ES-I3 (cell line): ENCODE results near the gene RDH11.

Experiments
- H3K36me3 ChIP-seq: 2 replicates; pipeline ENCODE4 v1.6.1; 2013; ENCODE audit warnings: mild to moderate bottlenecking, low read length, control low read depth, moderate library complexity; ENCODE audit not compliant: insufficient read depth
- H3K4me1 ChIP-seq: 2 replicates; pipeline ENCODE4 v1.6.1; 2013; ENCODE audit warnings: mild to moderate bottlenecking, control low read depth, low read length; ENCODE audit not compliant: insufficient read depth
- H3K9ac ChIP-seq: 2 replicates; pipeline ENCODE4 v1.6.1; 2013; ENCODE audit warnings: low read depth, mild to moderate bottlenecking, low read length, moderate library complexity
- H3K9me3 ChIP-seq: 2 replicates; pipeline ENCODE4 v1.6.1; 2013; ENCODE audit warnings: mild to moderate bottlenecking, low read length, moderate library complexity; ENCODE audit not compliant: control insufficient read depth, insufficient read depth

The RDH11 gene, protein sequence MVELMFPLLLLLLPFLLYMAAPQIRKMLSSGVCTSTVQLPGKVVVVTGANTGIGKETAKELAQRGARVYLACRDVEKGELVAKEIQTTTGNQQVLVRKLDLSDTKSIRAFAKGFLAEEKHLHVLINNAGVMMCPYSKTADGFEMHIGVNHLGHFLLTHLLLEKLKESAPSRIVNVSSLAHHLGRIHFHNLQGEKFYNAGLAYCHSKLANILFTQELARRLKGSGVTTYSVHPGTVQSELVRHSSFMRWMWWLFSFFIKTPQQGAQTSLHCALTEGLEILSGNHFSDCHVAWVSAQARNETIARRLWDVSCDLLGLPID

DNA sequence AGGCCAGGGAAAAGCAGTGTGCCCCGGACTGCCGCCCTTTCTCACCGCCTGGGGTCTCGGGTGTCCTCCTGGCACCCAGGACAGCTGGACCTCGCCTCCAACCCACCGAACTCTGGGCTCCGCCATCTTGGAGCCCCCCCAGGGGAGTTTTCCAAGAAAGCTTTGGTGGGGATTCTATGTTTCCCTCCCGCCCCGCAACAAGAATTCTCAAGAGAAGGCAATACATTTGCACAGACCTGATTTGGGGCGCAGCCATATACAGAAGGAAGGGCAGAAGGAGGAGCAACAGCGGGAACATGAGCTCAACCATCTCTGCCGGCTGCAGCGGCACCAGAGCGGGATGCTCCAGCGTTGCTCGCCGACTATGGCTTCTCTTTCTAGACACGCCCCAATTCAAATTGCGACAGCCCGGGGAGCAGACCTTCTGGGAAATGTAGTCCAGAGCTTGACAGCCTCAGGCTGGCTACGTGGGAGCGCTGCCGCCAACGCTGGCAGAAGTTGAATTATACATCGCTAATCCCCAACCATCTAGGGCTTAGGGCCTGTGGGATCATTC, at the start of gene RDH11:
RDH11 (minus strand) TSS at position 371 of the 556 bp plus-strand sequence; CDS start at position 310, 61 bp downstream.
- Histone ChIP-seq H3K4me1 (no peaks in the 10 kb centered on the region; the same call in 1 of the 2 replicates), H3K9me3 (no peaks in the 10 kb centered on the region), H3K9ac (peak within 1 kb of the TSS; percentile 100), H3K36me3 (peaks cover 19% of the 10 kb centered on the region; the same call in 1 of the 2 replicates)

DNA sequence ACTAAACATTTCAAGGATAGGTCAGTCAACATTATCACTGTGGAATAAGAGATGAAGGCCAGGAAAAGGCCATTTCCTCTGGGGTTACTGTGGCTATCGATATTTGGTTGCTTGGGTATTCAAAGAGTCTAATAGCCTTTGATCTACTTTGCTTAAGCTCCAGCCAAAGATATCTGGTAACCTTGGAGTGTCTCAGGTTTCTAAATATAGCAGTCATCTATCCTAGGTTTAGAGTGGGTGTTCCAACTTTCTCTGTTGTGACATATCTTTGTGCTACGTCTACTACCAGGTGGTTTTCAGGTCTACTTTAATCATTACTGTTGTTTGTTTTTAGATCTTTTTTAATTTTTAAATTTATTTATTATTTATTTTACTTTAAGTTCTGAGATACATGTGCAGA, 48.5 kb upstream of the RDH11 start:
- no peaks in the 10 kb centered on the region for H3K9me3 ChIP-seq
- no peaks in the 10 kb centered on the region for H3K4me1 ChIP-seq
- H3K9ac ChIP-seq = no peak overlapping the region
- H3K36me3 ChIP-seq = peaks cover 6% of the 10 kb centered on the region; the same call in 1 of the 2 replicates

DNA sequence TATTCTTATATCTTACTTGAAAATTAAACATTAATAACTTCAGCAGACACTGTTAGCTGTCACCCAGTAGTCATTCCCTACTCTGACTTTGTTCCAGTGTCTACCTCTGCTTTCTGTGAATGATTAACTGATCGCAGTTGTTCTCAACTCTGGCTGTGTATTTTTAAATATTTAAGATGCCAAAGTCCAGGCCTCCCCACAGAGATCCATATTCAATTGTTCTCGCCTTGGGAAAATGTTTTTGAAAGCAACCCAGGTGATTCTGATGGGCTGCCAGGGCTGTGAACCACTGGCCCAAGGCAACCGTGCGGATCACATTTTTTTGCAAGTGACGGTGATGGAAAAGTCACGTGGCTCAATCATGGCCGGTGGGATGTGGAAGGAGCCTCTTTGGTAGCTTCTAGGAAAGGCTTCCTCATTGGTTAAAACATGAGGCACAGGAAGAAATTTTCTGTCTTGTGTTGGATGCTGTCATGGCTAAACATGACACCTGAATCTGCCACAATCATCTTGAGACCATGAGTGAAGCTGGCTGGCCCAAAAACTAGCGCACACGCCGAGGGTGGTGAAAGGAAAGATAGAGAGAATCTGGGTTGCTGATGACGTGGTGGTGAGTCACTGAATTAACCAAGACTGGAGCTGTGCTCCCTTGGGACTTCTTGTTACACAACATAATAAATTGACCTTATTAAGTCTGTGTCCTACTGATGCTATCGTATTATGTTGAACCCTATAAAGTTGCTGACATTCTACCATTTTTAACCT, 43.4 kb upstream of the RDH11 start:
- Histone ChIP-seq H3K4me1 (peaks cover 5% of the 10 kb centered on the region; the same call in 1 of the 2 replicates), H3K36me3 (no peaks in the 10 kb centered on the region), H3K9ac (no peak overlapping the region)

DNA sequence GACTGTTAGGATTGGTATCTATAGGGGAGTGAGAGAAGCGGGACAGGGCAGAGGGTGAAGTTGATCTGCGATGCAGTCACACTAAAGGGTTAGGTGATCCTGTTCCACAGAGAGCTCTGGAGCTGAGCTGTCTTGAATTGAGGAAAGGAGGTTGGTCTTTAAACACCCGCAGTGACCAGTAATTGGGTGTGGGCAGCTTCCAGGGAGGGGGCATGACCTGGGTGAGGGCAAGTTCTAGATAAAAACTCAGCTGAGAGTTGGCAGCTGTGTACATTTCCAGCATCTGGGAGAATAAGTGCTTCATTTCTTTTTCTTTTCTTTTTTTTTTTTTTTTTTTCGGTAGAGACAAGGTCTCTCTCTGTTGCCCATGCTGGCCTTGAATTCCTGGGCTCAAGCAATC, 41.2 kb upstream of the RDH11 start:
- Histone ChIP-seq H3K9me3 (no peaks in the 10 kb centered on the region), H3K9ac (no peak overlapping the region), H3K36me3 (no peaks in the 10 kb centered on the region), H3K4me1 (peaks cover 5% of the 10 kb centered on the region; the same call in 1 of the 2 replicates)

More for the DNA sequence above, 43.4 kb upstream of the RDH11 start:
- H3K9me3 ChIP-seq = no peaks in the 10 kb centered on the region

DNA sequence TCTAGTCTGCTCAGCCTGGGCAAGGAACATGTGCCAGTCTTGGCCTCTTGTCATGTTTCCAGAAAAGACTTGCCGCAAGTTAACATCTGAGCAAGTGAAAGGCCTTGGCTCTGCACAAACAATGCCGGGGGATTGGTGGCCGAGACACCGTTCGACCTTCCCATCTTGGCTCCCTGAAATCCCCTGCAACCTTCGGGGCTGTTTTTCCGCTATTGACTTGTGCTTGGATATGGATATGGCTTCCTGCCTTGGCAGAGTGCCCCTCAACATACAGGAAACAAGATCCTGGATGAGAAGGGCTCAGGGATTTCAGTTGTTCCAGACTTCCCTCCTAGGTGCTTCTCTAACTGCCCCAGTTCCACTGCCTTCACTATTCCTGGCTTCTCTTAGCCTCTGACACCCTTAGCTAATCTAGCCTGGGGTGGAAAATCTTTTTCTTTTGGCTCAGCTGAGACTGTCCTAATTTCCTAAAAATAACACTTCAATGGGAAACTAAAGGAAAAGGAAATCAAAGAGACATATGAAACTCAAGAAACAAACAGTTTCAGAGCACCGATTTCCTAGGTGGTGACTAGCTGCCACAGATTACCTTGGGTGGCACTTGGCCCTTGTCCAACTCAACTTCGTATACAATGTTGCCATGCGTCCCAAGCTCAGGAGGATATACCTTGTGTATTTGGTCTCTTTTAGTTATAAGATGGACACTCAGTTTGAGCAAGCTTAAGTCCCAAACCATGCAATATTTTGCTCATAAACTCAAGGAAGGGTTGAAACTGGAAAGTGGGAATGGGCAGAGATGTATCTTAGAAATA, 40.0 kb upstream of the RDH11 start:
- H3K4me1 ChIP-seq = peaks cover 5% of the 10 kb centered on the region; the same call in 1 of the 2 replicates
- H3K9me3 ChIP-seq = no peaks in the 10 kb centered on the region
- H3K9ac ChIP-seq = no peak overlapping the region
- H3K36me3 ChIP-seq = no peaks in the 10 kb centered on the region

DNA sequence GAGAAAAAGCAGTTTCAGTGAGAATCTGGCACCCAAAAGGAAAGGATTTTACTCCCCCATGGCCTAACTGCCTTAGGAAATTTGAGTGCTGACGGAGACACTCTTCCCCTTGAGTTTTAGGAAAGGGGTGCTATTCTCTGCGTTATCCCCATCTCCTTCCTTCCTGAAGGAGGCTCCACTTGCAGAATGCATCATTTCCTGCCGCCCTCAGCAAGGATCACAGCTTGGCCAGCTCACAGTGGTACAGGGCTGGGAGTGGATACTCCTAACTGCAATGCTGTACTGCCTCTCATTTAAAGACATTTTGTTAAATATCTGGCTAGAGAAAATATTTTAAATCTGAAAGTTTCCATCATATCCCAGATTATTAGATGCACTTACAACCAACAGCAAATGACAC, 39.1 kb upstream of the RDH11 start:
- no peaks in the 10 kb centered on the region for H3K9me3 ChIP-seq
- no peaks in the 10 kb centered on the region for H3K36me3 ChIP-seq

DNA sequence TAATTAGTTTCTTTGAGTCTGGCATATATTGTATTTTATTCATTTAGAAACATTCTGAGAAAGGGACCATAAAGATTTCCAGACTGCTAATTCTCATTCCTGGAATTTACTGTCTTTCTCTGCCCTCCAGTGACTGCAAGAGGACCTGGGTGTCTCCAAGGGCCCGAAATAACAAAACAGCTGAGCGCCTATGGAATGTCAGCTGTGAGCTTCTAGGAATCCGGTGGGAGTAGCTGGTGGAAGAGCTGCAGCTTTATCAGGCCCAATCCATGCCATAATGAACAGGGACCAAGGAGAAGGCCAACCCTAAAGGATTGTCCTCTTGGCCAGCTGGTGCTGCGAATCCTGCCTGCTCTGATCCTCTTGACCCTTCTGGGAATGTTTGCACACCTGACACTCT, 38.1 kb upstream of the RDH11 start:
- Histone ChIP-seq H3K36me3 (no peaks in the 10 kb centered on the region), H3K9ac (no peak overlapping the region), H3K4me1 (peaks cover 15% of the 10 kb centered on the region), H3K9me3 (no peaks in the 10 kb centered on the region)

More for the DNA sequence above, 39.1 kb upstream of the RDH11 start:
- Histone ChIP-seq H3K4me1 (peaks cover 10% of the 10 kb centered on the region), H3K9ac (no peak overlapping the region)

DNA sequence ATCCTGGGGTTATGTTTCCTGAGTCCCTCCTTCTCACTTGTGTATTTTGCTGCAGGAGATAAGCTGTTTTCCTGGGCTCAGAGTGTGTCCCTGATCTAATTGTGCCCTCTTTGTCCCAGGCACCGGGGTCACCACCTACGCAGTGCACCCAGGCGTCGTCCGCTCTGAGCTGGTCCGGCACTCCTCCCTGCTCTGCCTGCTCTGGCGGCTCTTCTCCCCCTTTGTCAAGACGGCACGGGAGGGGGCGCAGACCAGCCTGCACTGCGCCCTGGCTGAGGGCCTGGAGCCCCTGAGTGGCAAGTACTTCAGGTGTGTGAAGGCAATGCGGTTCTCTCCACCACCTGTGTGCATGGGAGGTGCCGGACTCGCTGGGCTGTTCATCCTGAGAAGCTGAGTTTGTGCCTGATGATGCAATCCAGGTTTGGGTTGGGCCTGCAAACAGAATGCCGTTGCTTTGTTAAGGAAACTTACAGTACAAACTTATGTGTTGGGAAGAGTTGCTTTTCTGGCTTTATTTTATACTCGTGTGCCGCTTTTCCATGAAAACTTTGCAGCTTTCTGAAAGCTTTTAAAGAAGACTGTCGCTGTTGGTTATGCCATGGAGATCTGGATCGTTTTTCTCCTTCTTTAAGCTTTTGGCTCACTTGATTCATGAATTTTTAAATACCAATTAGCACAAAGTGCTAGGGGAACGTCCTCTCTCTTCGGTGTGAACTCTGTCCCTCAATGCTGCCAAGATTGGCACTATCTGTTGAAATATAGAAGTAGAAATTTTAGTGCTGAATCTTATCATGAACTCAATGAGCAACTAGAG, 33.7 kb upstream of the RDH11 start:
- Histone ChIP-seq H3K36me3 (no peaks in the 10 kb centered on the region), H3K4me1 (peaks cover 18% of the 10 kb centered on the region), H3K9me3 (no peaks in the 10 kb centered on the region), H3K9ac (peak overlapping the region; percentile 26)

DNA sequence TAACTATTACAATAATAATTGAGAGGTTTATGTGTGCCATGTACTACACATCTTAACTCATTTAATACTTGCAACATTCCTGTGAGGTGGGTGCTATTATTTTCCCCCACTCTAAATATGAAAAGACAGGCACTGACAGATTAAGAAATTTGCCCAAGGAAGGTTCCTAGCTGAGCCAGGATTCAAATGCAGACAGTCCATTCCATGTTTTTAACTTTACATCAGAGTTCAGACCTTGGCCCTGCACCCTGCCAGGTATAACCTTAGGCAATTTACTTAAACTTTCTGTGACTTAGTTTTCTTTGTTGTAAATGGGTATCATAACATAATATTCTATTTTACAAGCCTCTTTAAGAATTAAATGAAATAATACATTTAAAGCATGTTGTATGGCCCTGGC, 32.7 kb upstream of the RDH11 start:
- Histone ChIP-seq H3K4me1 (peaks cover 17% of the 10 kb centered on the region; the same call in 1 of the 2 replicates), H3K36me3 (no peaks in the 10 kb centered on the region), H3K9me3 (no peaks in the 10 kb centered on the region), H3K9ac (no peak overlapping the region)

DNA sequence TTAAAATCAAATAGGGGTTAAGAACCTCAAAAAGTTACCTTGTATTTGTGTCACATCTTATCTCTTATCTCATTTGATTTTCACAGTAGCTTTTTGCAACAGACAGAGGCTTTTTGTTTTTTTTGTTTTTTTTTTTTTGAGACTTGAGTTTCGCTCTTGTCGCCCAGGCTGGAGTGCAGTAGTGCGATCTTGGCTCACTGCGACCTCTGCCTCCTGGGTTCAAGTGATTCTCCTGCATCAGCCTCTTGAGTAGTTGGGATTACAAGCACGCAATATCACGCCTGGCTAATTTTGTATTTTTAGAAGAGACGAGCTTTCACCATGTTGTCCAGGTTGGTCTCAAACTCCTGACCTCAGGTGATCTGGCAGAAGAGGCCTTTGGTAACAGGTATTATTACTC, 31.8 kb upstream of the RDH11 start:
- H3K9me3 ChIP-seq = no peaks in the 10 kb centered on the region
- H3K9ac ChIP-seq = no peak overlapping the region
- H3K36me3 ChIP-seq = no peaks in the 10 kb centered on the region
- H3K4me1 ChIP-seq = peaks cover 17% of the 10 kb centered on the region; the same call in 1 of the 2 replicates

DNA sequence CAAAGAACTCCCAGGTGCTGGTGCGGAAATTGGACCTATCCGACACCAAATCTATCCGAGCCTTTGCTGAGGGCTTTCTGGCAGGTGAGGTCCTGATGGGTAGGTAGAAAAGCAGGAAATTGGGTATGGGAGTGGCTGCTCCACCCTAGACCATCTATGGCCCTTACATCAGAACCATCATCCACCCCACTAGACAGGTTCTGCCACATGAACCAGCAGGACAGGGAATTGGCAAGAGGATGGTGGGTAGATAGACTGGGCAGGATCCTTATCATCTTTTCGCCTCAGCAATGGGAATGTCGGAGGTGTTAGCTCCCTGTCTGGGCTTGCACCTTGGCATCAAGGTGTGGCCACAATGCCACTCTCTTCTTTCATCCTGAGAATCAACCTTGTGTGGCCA, 29.6 kb upstream of the RDH11 start:
- H3K36me3 ChIP-seq = no peaks in the 10 kb centered on the region
- no peaks in the 10 kb centered on the region for H3K9me3 ChIP-seq
- peaks cover 17% of the 10 kb centered on the region; the same call in 1 of the 2 replicates for H3K4me1 ChIP-seq
- H3K9ac ChIP-seq = no peak overlapping the region

DNA sequence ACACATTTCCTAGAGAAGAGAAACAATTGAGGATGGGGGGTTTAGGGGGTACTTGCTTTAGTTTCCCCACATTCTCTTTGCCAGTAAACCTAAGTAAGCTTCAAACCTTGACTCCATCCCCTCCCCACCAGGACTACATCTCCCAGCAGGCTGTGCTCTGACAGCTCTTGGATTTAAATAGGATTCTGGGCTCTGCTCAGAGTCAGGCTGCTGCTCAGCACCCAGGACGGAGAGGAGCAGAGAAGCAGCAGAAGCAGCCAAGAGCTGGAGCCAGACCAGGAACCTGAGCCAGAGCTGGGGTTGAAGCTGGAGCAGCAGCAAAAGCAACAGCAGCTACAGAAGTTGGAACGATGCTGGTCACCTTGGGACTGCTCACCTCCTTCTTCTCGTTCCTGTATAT, 26.7 kb upstream of the RDH11 start:
- peak overlapping the region; percentile 7; the same call in 1 of the 2 replicates for H3K9ac ChIP-seq
- no peaks in the 10 kb centered on the region for H3K9me3 ChIP-seq
- H3K4me1 ChIP-seq = no peaks in the 10 kb centered on the region
- H3K36me3 ChIP-seq = no peaks in the 10 kb centered on the region

DNA sequence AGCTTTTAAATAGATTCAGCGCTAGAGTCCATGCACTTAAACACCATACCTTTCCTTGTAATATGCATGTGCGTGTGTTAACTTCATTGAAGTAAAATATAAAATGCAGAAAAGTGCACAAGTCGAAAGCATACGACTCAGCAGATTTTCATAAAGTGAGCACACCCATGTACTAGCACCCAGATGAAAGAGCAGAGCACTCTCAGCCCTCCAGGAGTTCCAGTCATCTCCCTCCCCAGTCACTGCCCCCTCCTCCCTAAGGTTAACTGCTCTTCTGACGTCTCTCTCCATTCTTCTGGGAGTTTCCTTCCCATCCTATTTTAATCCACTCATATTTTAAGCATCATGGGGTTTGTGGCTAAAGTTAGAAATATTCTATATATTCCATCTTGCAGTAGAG, 26.3 kb upstream of the RDH11 start:
- no peaks in the 10 kb centered on the region for H3K36me3 ChIP-seq
- no peaks in the 10 kb centered on the region for H3K9me3 ChIP-seq

More for the DNA sequence above, 26.3 kb upstream of the RDH11 start:
- no peak overlapping the region; the same call in 1 of the 2 replicates for H3K9ac ChIP-seq
- H3K4me1 ChIP-seq = no peaks in the 10 kb centered on the region
